ENCODE results near the gene UNC119B.

UNC119B gene

DNA sequence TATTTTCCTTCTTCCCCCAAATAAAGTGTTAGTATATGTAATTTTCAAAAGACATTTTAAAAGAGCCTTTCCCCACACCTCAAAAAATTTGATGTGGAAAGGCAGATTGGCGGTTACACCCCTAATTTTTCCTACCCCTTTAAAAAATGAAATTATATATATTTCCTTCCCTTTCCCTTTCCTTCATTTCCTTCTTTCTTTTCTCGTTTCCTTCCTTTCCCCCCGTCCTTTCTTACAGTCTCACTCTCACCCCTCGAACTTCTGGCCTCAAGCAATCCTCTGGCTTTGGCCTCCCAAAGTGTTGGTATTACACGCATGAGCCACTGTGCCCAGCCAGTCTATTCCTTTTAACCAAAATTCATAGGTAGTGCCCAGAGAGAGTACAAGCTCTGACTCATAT is 4.2 kb upstream of the UNC119B start:
- no peak overlapping the region for H4K91ac ChIP-seq (ENCODE audit: low read depth, low read length)
- no peak overlapping the region for H2BK12ac ChIP-seq (ENCODE audit: low read length)
- H3K4me1 ChIP-seq (ENCODE audit: control insufficient read depth in 1 of 2, insufficient read depth in 2 of 2, low read length in 2 of 2): peaks cover 4 to 6% of the 10 kb centered on the region in 2 experiments
- no peak overlapping the region for H2AFZ ChIP-seq (ENCODE audit: insufficient read depth, low read length, poor library complexity)
- H3K9me3 ChIP-seq (ENCODE audit: insufficient read depth, low read depth, low read length): no peaks in the 10 kb centered on the region
- H3K27me3 ChIP-seq (ENCODE audit: insufficient read depth, low read length): no peaks in the 10 kb centered on the region
- H3K9ac ChIP-seq (ENCODE audit: low read length): no peak overlapping the region
- DNase-seq: no peak
- H4K12ac ChIP-seq (ENCODE audit: low read depth, low read length): no peak overlapping the region
- H3K4me3 ChIP-seq (ENCODE audit: low read depth, low read length): no peak overlapping the region
- no peak overlapping the region for H3K4me2 ChIP-seq (ENCODE audit: low read length)
- H3K18ac ChIP-seq (ENCODE audit: low read length): no peak overlapping the region
- no peak overlapping the region for H3K14ac ChIP-seq (ENCODE audit: low read length)
- H3K27ac ChIP-seq (ENCODE audit: low read depth, low read length): no peak overlapping the region
- H3K79me1 ChIP-seq (ENCODE audit: low read length): peaks cover 10% of the 10 kb centered on the region
- H3K23ac ChIP-seq (ENCODE audit: low read length): no peak overlapping the region
- WGBS (ENCODE audit: extremely low coverage, insufficient coverage, insufficient read length): 100% methylated on average over 3 of the region's 5 CpGs
- no peak overlapping the region for H2AK5ac ChIP-seq (ENCODE audit: low read length)
- peaks cover 14 to 23% of the 10 kb centered on the region in 2 experiments for H3K36me3 ChIP-seq (ENCODE audit: control insufficient read depth in 1 of 2, insufficient read depth in 2 of 2, low read length in 2 of 2)
- no peak overlapping the region for H4K8ac ChIP-seq (ENCODE audit: low read depth, low read length)
- no peak overlapping the region for H2BK5ac ChIP-seq (ENCODE audit: low read depth, low read length, poor library complexity)
- H2BK120ac ChIP-seq (ENCODE audit: insufficient read depth, low read length, poor library complexity): no peak overlapping the region
- peaks cover 8% of the 10 kb centered on the region for H3K79me2 ChIP-seq (ENCODE audit: control insufficient read depth, insufficient read depth, low read length, poor library complexity)
- H3K4ac ChIP-seq (ENCODE audit: low read depth, low read length): no peak overlapping the region

- Histone ChIP-seq H3K4ac (ENCODE audit: low read depth, low read length) (no peak overlapping the region), H3K9me3 (ENCODE audit: insufficient read depth, low read depth, low read length) (no peaks in the 10 kb centered on the region), H3K79me2 (ENCODE audit: control insufficient read depth, insufficient read depth, low read length, poor library complexity) (peaks cover 8% of the 10 kb centered on the region), H2AFZ (ENCODE audit: insufficient read depth, low read length, poor library complexity) (no peak overlapping the region), H3K18ac (ENCODE audit: low read length) (no peak overlapping the region), H4K8ac (ENCODE audit: low read depth, low read length) (no peak overlapping the region), H3K23ac (ENCODE audit: low read length) (no peak overlapping the region), H2BK120ac (ENCODE audit: insufficient read depth, low read length, poor library complexity) (no peak overlapping the region), H3K36me3 (ENCODE audit: control insufficient read depth in 1 of 2, insufficient read depth in 2 of 2, low read length in 2 of 2) (peaks cover 6 to 8% of the 10 kb centered on the region in 2 experiments), H4K91ac (ENCODE audit: low read depth, low read length) (no peak overlapping the region), H3K27me3 (ENCODE audit: insufficient read depth, low read length) (no peaks in the 10 kb centered on the region), H3K79me1 (ENCODE audit: low read length) (peaks cover 10% of the 10 kb centered on the region), H2BK12ac (ENCODE audit: low read length) (no peak overlapping the region), H3K14ac (ENCODE audit: low read length) (no peak overlapping the region), H3K4me3 (ENCODE audit: low read depth, low read length) (no peak overlapping the region), H2BK5ac (ENCODE audit: low read depth, low read length, poor library complexity) (no peak overlapping the region), H3K4me2 (ENCODE audit: low read length) (no peak overlapping the region), H3K9ac (ENCODE audit: low read length) (no peak overlapping the region), H3K27ac (ENCODE audit: low read depth, low read length) (no peak overlapping the region), H4K12ac (ENCODE audit: low read depth, low read length) (no peak overlapping the region), H2AK5ac (ENCODE audit: low read length) (no peak overlapping the region), H3K4me1 (ENCODE audit: control insufficient read depth in 1 of 2, insufficient read depth in 2 of 2, low read length in 2 of 2) (peaks cover 8 to 9% of the 10 kb centered on the region in 2 experiments)
- no peak for DNase-seq
- no CpG with 5 or more reads among the region's 4 CpGs for WGBS (ENCODE audit: extremely low coverage, insufficient coverage, insufficient read length)
Measured at GRCh38 chr12:120708651-120709050, 1.6 kb upstream of the UNC119B start.

DNA sequence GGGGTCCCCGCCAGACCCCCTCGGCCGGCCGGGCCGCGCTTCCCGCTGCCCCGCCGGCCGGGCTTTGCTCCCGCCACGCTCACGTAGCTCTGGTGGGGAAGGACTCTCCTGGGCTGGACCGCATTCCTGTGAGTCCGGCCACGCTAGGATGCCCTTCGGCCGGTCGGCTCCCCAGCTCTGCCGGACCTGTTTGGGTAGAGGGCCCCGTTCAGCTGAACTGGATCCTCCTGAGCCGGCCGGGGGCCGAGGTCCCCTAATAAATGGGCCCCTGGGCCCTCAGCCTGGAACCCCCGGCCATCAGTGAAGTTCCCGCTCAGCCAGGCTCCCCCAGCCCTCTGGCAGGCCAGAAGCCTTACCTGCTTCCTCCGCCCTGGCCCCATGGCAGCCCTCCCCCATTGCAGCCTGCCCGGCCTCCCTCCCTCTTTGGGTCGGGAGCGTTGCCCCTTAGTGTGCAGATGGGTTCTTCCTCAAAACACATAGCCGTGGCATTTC is 593 bp downstream of the UNC119B start:
- Histone ChIP-seq H3K79me2 (ENCODE audit: control insufficient read depth, insufficient read depth, low read length, poor library complexity) (peaks cover 8% of the 10 kb centered on the region), H3K9ac (ENCODE audit: low read length) (peak overlapping the region; percentile 93), H2AK5ac (ENCODE audit: low read length) (no peak overlapping the region), H3K27me3 (ENCODE audit: insufficient read depth, low read length) (no peaks in the 10 kb centered on the region), H2BK5ac (ENCODE audit: low read depth, low read length, poor library complexity) (peak overlapping the region; percentile 79), H3K4me3 (ENCODE audit: low read depth, low read length) (peak overlapping the region; percentile 87), H4K8ac (ENCODE audit: low read depth, low read length) (peak overlapping the region; percentile 98), H3K18ac (ENCODE audit: low read length) (peak overlapping the region; percentile 97), H3K36me3 (ENCODE audit: control insufficient read depth in 1 of 2, insufficient read depth in 2 of 2, low read length in 2 of 2) (peaks cover 15% of the 10 kb centered on the region in 2 experiments), H3K9me3 (ENCODE audit: insufficient read depth, low read depth, low read length) (no peaks in the 10 kb centered on the region), H2BK120ac (ENCODE audit: insufficient read depth, low read length, poor library complexity) (peak overlapping the region; percentile 89), H3K27ac (ENCODE audit: low read depth, low read length) (peak overlapping the region; percentile 52), H3K4me2 (ENCODE audit: low read length) (peak overlapping the region; percentile 91), H3K23ac (ENCODE audit: low read length) (no peak overlapping the region), H4K91ac (ENCODE audit: low read depth, low read length) (peak overlapping the region; percentile 92), H2BK12ac (ENCODE audit: low read length) (no peak overlapping the region), H4K12ac (ENCODE audit: low read depth, low read length) (peak overlapping the region; percentile 90), H3K4me1 (ENCODE audit: control insufficient read depth in 1 of 2, insufficient read depth in 2 of 2, low read length in 2 of 2) (peaks cover 8 to 9% of the 10 kb centered on the region in 2 experiments), H3K4ac (ENCODE audit: low read depth, low read length) (peak overlapping the region; percentile 85), H2AFZ (ENCODE audit: insufficient read depth, low read length, poor library complexity) (peak overlapping the region; percentile 87), H3K14ac (ENCODE audit: low read length) (peak overlapping the region; percentile 98), H3K79me1 (ENCODE audit: low read length) (peaks cover 10% of the 10 kb centered on the region)
- no CpG with 5 or more reads among the region's 31 CpGs for WGBS (ENCODE audit: extremely low coverage, insufficient coverage, insufficient read length)
- DNase-seq: peak; percentile 22 to 52

DNA sequence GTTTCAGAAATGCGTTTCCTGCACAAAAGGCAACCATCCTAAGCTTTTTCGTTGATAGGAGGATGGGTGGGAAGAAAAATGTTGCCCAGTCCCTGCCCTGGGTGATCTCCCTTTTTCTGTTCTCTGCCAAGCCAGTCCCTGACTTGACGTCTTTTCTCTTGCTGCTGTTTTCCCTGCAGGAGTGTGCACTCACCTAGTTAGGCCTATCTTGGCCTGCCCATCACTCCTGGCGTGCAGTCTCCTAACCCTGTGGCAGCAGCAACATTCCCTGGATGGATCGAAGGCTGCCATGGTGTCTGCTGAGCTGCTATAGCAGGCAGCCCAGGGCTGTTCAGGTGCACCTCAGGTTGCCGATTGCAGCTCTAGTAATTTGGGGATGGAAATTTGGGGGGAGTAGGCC is 1.2 kb downstream of the UNC119B start:
- H3K23ac ChIP-seq (ENCODE audit: low read length): no peak overlapping the region
- no peak overlapping the region for H2BK5ac ChIP-seq (ENCODE audit: low read depth, low read length, poor library complexity)
- H3K4ac ChIP-seq (ENCODE audit: low read depth, low read length): no peak overlapping the region
- no peak overlapping the region for H2BK12ac ChIP-seq (ENCODE audit: low read length)
- no peak overlapping the region for H2AFZ ChIP-seq (ENCODE audit: insufficient read depth, low read length, poor library complexity)
- H4K91ac ChIP-seq (ENCODE audit: low read depth, low read length): no peak overlapping the region
- H3K4me3 ChIP-seq (ENCODE audit: low read depth, low read length): peak overlapping the region; percentile 31
- H3K4me1 ChIP-seq (ENCODE audit: control insufficient read depth in 1 of 2, insufficient read depth in 2 of 2, low read length in 2 of 2): peaks cover 8 to 9% of the 10 kb centered on the region in 2 experiments
- H3K79me2 ChIP-seq (ENCODE audit: control insufficient read depth, insufficient read depth, low read length, poor library complexity): peaks cover 8% of the 10 kb centered on the region
- no peak overlapping the region for H4K12ac ChIP-seq (ENCODE audit: low read depth, low read length)
- H4K8ac ChIP-seq (ENCODE audit: low read depth, low read length): no peak overlapping the region
- peaks cover 15 to 20% of the 10 kb centered on the region in 2 experiments for H3K36me3 ChIP-seq (ENCODE audit: control insufficient read depth in 1 of 2, insufficient read depth in 2 of 2, low read length in 2 of 2)
- H3K27ac ChIP-seq (ENCODE audit: low read depth, low read length): no peak overlapping the region
- WGBS (ENCODE audit: extremely low coverage, insufficient coverage, insufficient read length): no CpG with 5 or more reads among the region's 6 CpGs
- no peak overlapping the region for H2AK5ac ChIP-seq (ENCODE audit: low read length)
- H3K14ac ChIP-seq (ENCODE audit: low read length): no peak overlapping the region
- no peak overlapping the region for H3K18ac ChIP-seq (ENCODE audit: low read length)
- no peak overlapping the region for H2BK120ac ChIP-seq (ENCODE audit: insufficient read depth, low read length, poor library complexity)
- peaks cover 10% of the 10 kb centered on the region for H3K79me1 ChIP-seq (ENCODE audit: low read length)
- H3K9ac ChIP-seq (ENCODE audit: low read length): no peak overlapping the region
- DNase-seq: no peak
- H3K9me3 ChIP-seq (ENCODE audit: insufficient read depth, low read depth, low read length): no peaks in the 10 kb centered on the region
- peak overlapping the region; percentile 91 for H3K4me2 ChIP-seq (ENCODE audit: low read length)
- H3K27me3 ChIP-seq (ENCODE audit: insufficient read depth, low read length): no peaks in the 10 kb centered on the region
